Stomach (tissue), 9 donors: ENCODE results near the gene TYW5. TPM values are rescaled to one million over a fixed set of nuclear protein-coding genes. Genes with fewer than 3 reads are reported as not detected.

Experiments used
- DNase-seq, 2 donors: peaks; one replicate each; pipeline versions ENCODE4 v3.0.0 to v3.0.0-alpha.2; 2013 to 2019
- H3K27ac ChIP-seq, 5 donors: fragments of 200-600 bp in 4 of 5; sonication (generic) in 4 of 5; one replicate each; pipeline ENCODE4 v1.5.1; 2013 to 2019; ENCODE audit warnings: mild to moderate bottlenecking in 1 of 5, moderate library complexity in 1 of 5
- H3K27me3 ChIP-seq, 3 donors: fragments of 200-600 bp; sonication (generic); one replicate each; pipeline ENCODE4 v1.5.1; 2017 to 2019; ENCODE audit warnings: mixed run types in 1 of 3
- H3K36me3 ChIP-seq, 4 donors: fragments of 200-600 bp; sonication (generic); 1 replicate in 3 of 4; 2 replicates in 1 of 4; pipeline ENCODE4 v1.5.1; 2016 to 2019
- H3K4me1 ChIP-seq, 4 donors: fragments of 200-600 bp; sonication (generic); one replicate each; pipeline ENCODE4 v1.5.1; 2016 to 2019
- H3K4me3 ChIP-seq, 4 donors: fragments of 200-600 bp; sonication (generic) in 3 of 4; one replicate each; pipeline ENCODE4 v1.5.1; 2016 to 2019; ENCODE audit warnings: mild to moderate bottlenecking in 1 of 4
- H3K9me3 ChIP-seq, 4 donors: fragments of 200-600 bp; sonication (generic); one replicate each; pipeline ENCODE4 v1.5.1; 2016 to 2019
- CTCF ChIP-seq, 7 experiments: fragments of 450-650 bp in 4 of 7; fragments of 200-600 bp in 3 of 7; sonication (generic) in 3 of 7; IDR thresholded peaks; one replicate each; pipeline ENCODE4 v1.5.1; 2016 to 2019; ENCODE audit warnings: antibody characterized with exemption in 7 of 7, control low read depth in 2 of 7, mild to moderate bottlenecking in 1 of 7
- EP300 ChIP-seq: sonication (generic); formaldehyde crosslinking; IDR thresholded peaks from one replicate; pipeline ENCODE4 v1.6.1; 2017; ENCODE audit warnings: antibody characterized with exemption
- POLR2A ChIP-seq, 4 donors: fragments of 450-650 bp; IDR thresholded peaks; one replicate each; pipeline ENCODE4 v1.6.1; 2016; ENCODE audit warnings: antibody characterized with exemption in 4 of 4, control low read depth in 2 of 4, mild to moderate bottlenecking in 1 of 4, moderate library complexity in 1 of 4
- POLR2AphosphoS5 ChIP-seq, 3 donors: sonication (generic); formaldehyde crosslinking; IDR thresholded peaks; one replicate each; pipeline ENCODE4 v1.6.1; 2016; ENCODE audit warnings: antibody characterized with exemption in 3 of 3
- WGBS, 5 donors: extraction: QIAGEN DNeasy Blood & Tissue Kit in 3 of 5; methylation state at CpG; one replicate each; pipeline versions ENCODE4 v1.1.5 to v1.1.7; 2013 to 2018; 5-methylcytosine and 5-hydroxymethylcytosine counted together
- intact Hi-C: fragments of 100-400 bp; cut with DNase I; formaldehyde crosslinking; loops from one replicate; pipeline ENCODE4 v1.15.1; 2023; ENCODE audit warnings: low total_unique reads
- polyA plus RNA-seq, 3 donors: library from polyadenylated mRNA; stranded (reverse); fragments of 200-250 nt; gene quantifications; one replicate each; pipeline ENCODE4 v1.2.3, GENCODE V29; 2013
- total RNA-seq, 5 donors: library from RNA; depleted of rRNA; stranded (reverse); fragments of >200 nt; gene quantifications; one replicate each; pipeline versions ENCODE4 v1.1.0 to v1.2.3, GENCODE V29; 2014 to 2016
- donor health status: healthy with polysubstance abuse.
- donor health status: Bipolar disorder and iron deficiency.
- donor health status: healthy.

TYW5 gene
- total and polyA plus RNA-seq, 8 donors = 1.2 to 25.3 (median 3.8) TPM

GRCh38 chr2:199955007-199955338, 318 bp downstream of the TYW5 start:
- peaks cover 4 to 28% (median 22%) of the 10 kb centered on the region in 4 donors for H3K36me3 ChIP-seq
- no peaks in the 10 kb centered on the region for H3K9me3 ChIP-seq
- peak overlapping the region; percentile 81 to 97 (median 94) for H3K4me3 ChIP-seq
- H3K27me3 ChIP-seq = no peaks in the 10 kb centered on the region
- DNase-seq = no peak
- TF ChIP-seq CTCF (IDR thresholded peaks at IDR 0.05) (no peak), EP300 (no peak), POLR2AphosphoS5 (IDR thresholded peaks at IDR 0.05) (no peak), POLR2A (IDR thresholded peaks at IDR 0.05) (no peak)
- intact Hi-C loops = no loop called here
- WGBS, 5 donors = 0 to 1% (median 0%) methylated on average over 13 of the region's 13 CpGs
- H3K4me1 ChIP-seq = peaks cover 23 to 71% (median 50%) of the 10 kb centered on the region in 4 donors
- peak overlapping the region; percentile 84 to 97 (median 89) for H3K27ac ChIP-seq

- Histone ChIP-seq H3K4me1 (peaks cover 11 to 47% (median 24%) of the 10 kb centered on the region in 4 donors), H3K4me3 (no peak overlapping the region), H3K9me3 (no peaks in the 10 kb centered on the region), H3K27me3 (no peaks in the 10 kb centered on the region), H3K27ac (no peak overlapping the region), H3K36me3 (peaks cover 11 to 36% (median 35%) of the 10 kb centered on the region in 4 donors)
- TF ChIP-seq CTCF (IDR thresholded peaks at IDR 0.05) (no peak), POLR2A (IDR thresholded peaks at IDR 0.05) (no peak)
- intact Hi-C loops = no loop called here
- 24 to 47% (median 45%) methylated on average over 1 of the region's 1 CpG for WGBS, 5 donors
- DNase-seq = no peak
Observed at GRCh38 chr2:199951023-199951422, 4.3 kb downstream of the TYW5 start.

GRCh38 chr2:199950396-199950795, 4.9 kb downstream of the TYW5 start:
- no peak for DNase-seq
- H3K9me3 ChIP-seq = no peaks in the 10 kb centered on the region
- H3K4me1 ChIP-seq = peaks cover 11 to 51% (median 23%) of the 10 kb centered on the region in 4 donors
- 88 to 93% (median 92%) methylated on average over 5 of the region's 5 CpGs for WGBS, 5 donors
- H3K27me3 ChIP-seq = no peaks in the 10 kb centered on the region
- H3K27ac ChIP-seq = no peak overlapping the region
- TF ChIP-seq POLR2AphosphoS5 (IDR thresholded peaks at IDR 0.05) (no peak), POLR2A (IDR thresholded peaks at IDR 0.05) (no peak), CTCF (IDR thresholded peaks at IDR 0.05) (no peak), EP300 (no peak)
- no peak overlapping the region for H3K4me3 ChIP-seq
- intact Hi-C loops = no loop called here
- peaks cover 11 to 42% (median 41%) of the 10 kb centered on the region in 4 donors for H3K36me3 ChIP-seq

GRCh38 chr2:199946836-199947235, 8.5 kb downstream of the TYW5 start:
- H3K27ac ChIP-seq = no peak overlapping the region
- no peak overlapping the region for H3K4me3 ChIP-seq
- H3K36me3 ChIP-seq = peaks cover 11 to 66% (median 61%) of the 10 kb centered on the region in 4 donors
- H3K4me1 ChIP-seq = peaks cover 0 to 26% (median 7%) of the 10 kb centered on the region in 4 donors
- intact Hi-C loops = no loop called here
- no peaks in the 10 kb centered on the region for H3K27me3 ChIP-seq
- H3K9me3 ChIP-seq = no peaks in the 10 kb centered on the region
- no peak for DNase-seq
- TF ChIP-seq POLR2AphosphoS5 (IDR thresholded peaks at IDR 0.05) (no peak), POLR2A (IDR thresholded peaks at IDR 0.05) (no peak), CTCF (IDR thresholded peaks at IDR 0.05) (no peak), EP300 (no peak)
